Vagina (tissue), 2 donors: ENCODE data around the gene GKN2.

Experiments used
- CTCF ChIP-seq, 3 experiments: fragments of 450-650 bp in 2 of 3; fragments of 200-600 bp in 1 of 3; sonication (generic) in 1 of 3; IDR thresholded peaks; one replicate each; pipeline ENCODE4 v1.5.1; 2017 to 2019; ENCODE audit warnings: antibody characterized with exemption in 3 of 3, mild to moderate bottlenecking in 2 of 3, moderate library complexity in 2 of 3
- POLR2A ChIP-seq, 2 donors: fragments of 450-650 bp; IDR thresholded peaks; one replicate each; pipeline ENCODE4 v1.6.1; 2017; ENCODE audit warnings: antibody characterized with exemption in 2 of 2, mild to moderate bottlenecking in 2 of 2, moderate library complexity in 2 of 2
- POLR2AphosphoS5 ChIP-seq, 2 donors: sonication (generic); formaldehyde crosslinking; IDR thresholded peaks; one replicate each; pipeline ENCODE4 v1.9.0; 2017; ENCODE audit warnings: antibody characterized with exemption in 2 of 2, mild to moderate bottlenecking in 2 of 2, low read depth in 1 of 2; ENCODE audit not compliant: insufficient read depth in 1 of 2

DNA sequence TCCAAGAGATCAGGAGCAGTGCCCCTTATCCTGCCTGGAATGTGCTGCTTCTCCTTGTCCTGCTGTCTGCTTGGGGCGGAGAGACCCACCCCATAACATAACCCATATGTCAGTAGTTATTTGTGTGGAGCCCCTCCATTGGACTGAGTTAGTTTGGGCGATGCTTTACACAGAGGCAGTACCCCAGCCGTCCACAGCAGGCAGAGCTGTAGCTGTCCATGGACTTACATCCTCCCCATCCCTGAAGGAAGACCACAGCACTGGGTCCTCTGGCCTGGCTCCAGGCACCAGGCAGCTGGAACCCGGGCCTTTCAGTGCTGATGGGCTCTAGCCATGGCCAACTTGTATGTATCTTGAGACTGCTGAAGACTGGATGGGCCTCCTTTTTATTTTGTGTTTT lies 20.3 kb downstream of the GKN2 start:
- TF ChIP-seq POLR2A (IDR thresholded peaks at IDR 0.05) = no peak
- no peak for TF ChIP-seq CTCF (IDR thresholded peaks at IDR 0.05)
- no peak for TF ChIP-seq POLR2AphosphoS5 (IDR thresholded peaks at IDR 0.05; ENCODE audit: insufficient read depth in 1 of 2, low read depth in 1 of 2)
